Measurements from ENCODE around the gene ADAMTSL5. TPM values are rescaled to one million over a fixed set of nuclear protein-coding genes. Genes with fewer than 3 reads are reported as not detected.
"Not testable (repeated sequence)": the region's sequence is repeated elsewhere in the genome, so short reads cannot be mapped to it uniquely, and the experiment has no call there.

ADAMTSL5 gene
- polyA plus RNA-seq, 3 donors from 2014 or later: 0.43 TPM; not detected in 2

DNA sequence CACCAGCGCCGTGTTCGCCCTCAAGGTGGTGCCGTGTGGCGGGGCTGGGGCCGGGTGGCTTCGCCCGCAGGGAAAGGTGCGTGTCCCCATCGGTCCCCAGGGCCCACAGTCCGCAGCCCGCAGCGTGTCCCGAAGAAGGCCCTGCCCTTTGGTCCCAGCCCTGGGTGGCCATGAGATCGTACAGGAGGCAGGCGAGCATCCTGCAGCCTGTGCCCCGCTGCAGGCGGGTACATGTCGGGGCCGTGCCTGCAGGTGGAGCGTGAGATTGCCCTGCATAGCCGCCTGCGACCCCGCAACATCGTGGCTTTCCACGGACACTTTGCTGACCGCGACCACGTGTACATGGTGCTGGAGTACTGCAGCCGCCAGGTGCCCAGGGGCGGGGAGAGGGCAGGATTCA lies 12.5 kb upstream of the ADAMTSL5 start:
- DNase-seq: no peak
- peaks cover 0 to 6% (median 5%) of the 10 kb centered on the region in 3 donors for H3K36me3 Mint-ChIP-seq
- H3K4me1 Mint-ChIP-seq: peaks cover 4 to 8% of the 10 kb centered on the region in 2 donors
- peaks cover 9 to 12% (median 11%) of the 10 kb centered on the region in 3 donors for H3K27me3 Mint-ChIP-seq (ENCODE audit: low read depth in 3 of 3)
- no peak overlapping the region for H3K27ac Mint-ChIP-seq
- H3K4me3 Mint-ChIP-seq: no peak overlapping the region
- no peaks in the 10 kb centered on the region for H3K9me3 Mint-ChIP-seq

GRCh38 chr19:1524972-1525325 lies 12.1 kb upstream of the ADAMTSL5 start:
- H3K4me1 Mint-ChIP-seq: peaks cover 4 to 8% of the 10 kb centered on the region in 2 donors
- peaks cover 9 to 12% (median 11%) of the 10 kb centered on the region in 3 donors for H3K27me3 Mint-ChIP-seq (ENCODE audit: low read depth in 3 of 3)
- no peaks in the 10 kb centered on the region for H3K9me3 Mint-ChIP-seq
- peaks cover 0 to 6% (median 5%) of the 10 kb centered on the region in 3 donors for H3K36me3 Mint-ChIP-seq
- DNase-seq: no peak
- H3K4me3 Mint-ChIP-seq: peak overlapping the region in 1 of 5 donors; percentile 51
- H3K27ac Mint-ChIP-seq: no peak overlapping the region

GRCh38 chr19:1524287-1524971 lies 11.6 kb upstream of the ADAMTSL5 start:
- H3K27ac Mint-ChIP-seq: no peak overlapping the region
- peaks cover 0 to 6% (median 5%) of the 10 kb centered on the region in 3 donors for H3K36me3 Mint-ChIP-seq
- peak overlapping the region in 3 of 5 donors; percentile 18 to 51 (median 31) for H3K4me3 Mint-ChIP-seq
- no peaks in the 10 kb centered on the region for H3K9me3 Mint-ChIP-seq
- no peak for DNase-seq
- peaks cover 9 to 12% (median 11%) of the 10 kb centered on the region in 3 donors for H3K27me3 Mint-ChIP-seq (ENCODE audit: low read depth in 3 of 3)
- peaks cover 4 to 8% of the 10 kb centered on the region in 2 donors for H3K4me1 Mint-ChIP-seq

GRCh38 chr19:1523412-1524286 lies 10.8 kb upstream of the ADAMTSL5 start, which contains the start of gene PLK5:
PLK5 (plus strand) TSS chr19:1524077; CDS start chr19:1526997, 2,920 bp downstream.
- Mint-ChIP-seq H3K4me3 (peak within 1 kb of the TSS in 3 of 5 donors; percentile 18 to 51 (median 31)), H3K9me3 (no peaks in the 10 kb centered on the region), H3K27ac (no peak within 1 kb of the TSS), H3K4me1 (peaks cover 4 to 8% of the 10 kb centered on the region in 2 donors), H3K36me3 (peaks cover 0 to 6% (median 5%) of the 10 kb centered on the region in 3 donors), H3K27me3 (ENCODE audit: low read depth in 3 of 3) (peaks cover 9 to 14% (median 11%) of the 10 kb centered on the region in 3 donors)
- no peak for DNase-seq

- H3K27me3 Mint-ChIP-seq (ENCODE audit: low read depth in 3 of 3): peaks cover 9 to 14% (median 11%) of the 10 kb centered on the region in 3 donors
- no peaks in the 10 kb centered on the region for H3K9me3 Mint-ChIP-seq
- H3K4me3 Mint-ChIP-seq: no peak overlapping the region
- H3K36me3 Mint-ChIP-seq: peaks cover 0 to 6% (median 5%) of the 10 kb centered on the region in 3 donors
- no peak for DNase-seq
- H3K4me1 Mint-ChIP-seq: peaks cover 4 to 8% of the 10 kb centered on the region in 2 donors
- no peak overlapping the region for H3K27ac Mint-ChIP-seq
Observed at GRCh38 chr19:1522838-1523237, 10.0 kb upstream of the ADAMTSL5 start.

GRCh38 chr19:1522061-1522460 lies 9.2 kb upstream of the ADAMTSL5 start:
- Mint-ChIP-seq H3K27ac (no peak overlapping the region), H3K36me3 (peaks cover 0 to 6% (median 5%) of the 10 kb centered on the region in 3 donors), H3K27me3 (ENCODE audit: low read depth in 3 of 3) (peaks cover 8 to 11% (median 11%) of the 10 kb centered on the region in 3 donors), H3K4me1 (peaks cover 4 to 8% of the 10 kb centered on the region in 2 donors), H3K4me3 (no peak overlapping the region), H3K9me3 (no peaks in the 10 kb centered on the region)
- DNase-seq: no peak

- Mint-ChIP-seq H3K27ac (no peak overlapping the region), H3K9me3 (no peaks in the 10 kb centered on the region), H3K27me3 (ENCODE audit: low read depth in 3 of 3) (peaks cover 8 to 12% (median 10%) of the 10 kb centered on the region in 3 donors), H3K4me1 (peaks cover 4 to 8% of the 10 kb centered on the region in 2 donors), H3K4me3 (no peak overlapping the region), H3K36me3 (peaks cover 0 to 6% (median 5%) of the 10 kb centered on the region in 3 donors)
- DNase-seq: no peak
Observed at GRCh38 chr19:1521636-1522035, 8.8 kb upstream of the ADAMTSL5 start.

GRCh38 chr19:1520203-1520780 lies 7.5 kb upstream of the ADAMTSL5 start:
- H3K4me3 Mint-ChIP-seq: no peak overlapping the region
- DNase-seq: no peak
- peaks cover 5 to 12% (median 10%) of the 10 kb centered on the region in 3 donors for H3K27me3 Mint-ChIP-seq (ENCODE audit: low read depth in 3 of 3)
- H3K27ac Mint-ChIP-seq: no peak overlapping the region
- peaks cover 4 to 8% of the 10 kb centered on the region in 2 donors for H3K4me1 Mint-ChIP-seq
- H3K36me3 Mint-ChIP-seq: peaks cover 0 to 6% (median 5%) of the 10 kb centered on the region in 3 donors
- H3K9me3 Mint-ChIP-seq: no peaks in the 10 kb centered on the region

DNA sequence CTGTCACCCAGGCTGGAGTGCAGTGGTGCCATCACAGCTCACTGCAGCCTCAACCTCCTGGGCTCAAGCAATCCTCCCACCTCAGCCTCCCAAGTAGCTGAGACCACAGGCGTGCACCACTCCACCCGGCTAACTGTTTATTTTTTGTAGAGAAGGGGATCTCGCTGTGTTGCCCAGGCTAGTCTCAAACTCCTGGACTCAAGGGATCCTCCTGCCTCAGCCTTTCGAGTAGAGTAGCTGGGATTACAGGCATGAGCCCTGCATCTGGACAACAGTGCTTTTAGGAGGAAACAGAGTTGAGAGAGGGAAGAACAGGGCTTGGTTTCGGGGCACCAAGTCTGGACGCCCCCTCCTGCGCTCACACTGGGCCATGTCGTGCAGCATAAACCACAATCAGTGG lies 7.0 kb upstream of the ADAMTSL5 start:
- not testable (repeated sequence) for H3K36me3 Mint-ChIP-seq, H3K27ac Mint-ChIP-seq, DNase-seq, H3K9me3 Mint-ChIP-seq, H3K4me3 Mint-ChIP-seq, H3K4me1 Mint-ChIP-seq
- peaks cover 4 to 11% (median 7%) of the 10 kb centered on the region in 3 donors for H3K27me3 Mint-ChIP-seq (ENCODE audit: low read depth in 3 of 3)

DNA sequence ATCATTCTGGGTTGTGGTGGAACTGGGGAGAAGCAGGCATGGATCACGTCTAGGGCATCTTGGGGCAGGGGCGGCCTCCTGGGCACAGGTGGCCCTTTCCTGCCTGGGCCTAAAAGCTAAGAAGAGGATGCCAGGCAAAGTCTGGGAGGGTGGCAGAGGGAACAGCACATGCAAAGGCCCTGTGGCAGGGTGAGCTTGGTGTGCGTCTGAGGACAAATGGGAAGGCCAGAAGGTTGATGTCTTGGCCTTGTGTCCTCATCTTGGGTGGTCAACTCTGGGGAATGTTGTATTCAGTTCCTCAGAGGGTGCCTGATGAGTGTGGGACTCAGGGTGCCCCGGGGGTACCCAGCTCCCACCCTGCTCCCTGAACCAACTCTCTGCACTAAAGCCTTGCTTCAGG lies 5.7 kb upstream of the ADAMTSL5 start:
- H3K4me1 Mint-ChIP-seq: no peaks in the 10 kb centered on the region
- H3K36me3 Mint-ChIP-seq: no peaks in the 10 kb centered on the region
- H3K9me3 Mint-ChIP-seq: no peaks in the 10 kb centered on the region
- peaks cover 0 to 6% (median 3%) of the 10 kb centered on the region in 3 donors for H3K27me3 Mint-ChIP-seq (ENCODE audit: low read depth in 3 of 3)
- H3K4me3 Mint-ChIP-seq: no peak overlapping the region
- DNase-seq: no peak
- H3K27ac Mint-ChIP-seq: no peak overlapping the region

DNA sequence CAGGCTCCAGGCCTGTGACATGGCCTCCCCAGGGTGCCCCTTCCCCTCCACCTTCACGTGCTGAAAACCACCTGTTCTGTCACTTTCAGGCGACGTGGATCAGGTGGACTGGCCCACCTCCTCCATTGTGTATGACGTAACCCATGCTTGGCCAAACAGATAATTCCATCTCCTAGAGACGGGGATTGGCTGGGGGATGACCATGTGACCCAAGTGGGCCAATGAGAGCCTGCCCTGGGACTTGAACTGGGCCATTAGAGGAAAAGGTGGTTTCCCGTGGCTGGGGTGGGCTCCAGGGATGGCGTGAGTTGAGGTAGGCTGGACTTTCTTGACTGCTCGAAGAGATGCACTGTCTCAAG lies 3.6 kb upstream of the ADAMTSL5 start:
- Mint-ChIP-seq H3K27me3 (ENCODE audit: low read depth in 3 of 3) (peaks cover 0 to 6% (median 3%) of the 10 kb centered on the region in 3 donors), H3K9me3 (no peaks in the 10 kb centered on the region), H3K4me3 (no peak overlapping the region), H3K36me3 (no peaks in the 10 kb centered on the region), H3K27ac (no peak overlapping the region), H3K4me1 (peaks cover 0 to 7% of the 10 kb centered on the region in 2 donors)
- DNase-seq: no peak

- Mint-ChIP-seq H3K27me3 (ENCODE audit: low read depth in 3 of 3) (peaks cover 0 to 10% (median 3%) of the 10 kb centered on the region in 3 donors), H3K9me3 (peaks cover 0 to 2% (median 0%) of the 10 kb centered on the region in 6 donors)
Observed at GRCh38 chr19:1514986-1515721, 2.3 kb upstream of the ADAMTSL5 start.

DNA sequence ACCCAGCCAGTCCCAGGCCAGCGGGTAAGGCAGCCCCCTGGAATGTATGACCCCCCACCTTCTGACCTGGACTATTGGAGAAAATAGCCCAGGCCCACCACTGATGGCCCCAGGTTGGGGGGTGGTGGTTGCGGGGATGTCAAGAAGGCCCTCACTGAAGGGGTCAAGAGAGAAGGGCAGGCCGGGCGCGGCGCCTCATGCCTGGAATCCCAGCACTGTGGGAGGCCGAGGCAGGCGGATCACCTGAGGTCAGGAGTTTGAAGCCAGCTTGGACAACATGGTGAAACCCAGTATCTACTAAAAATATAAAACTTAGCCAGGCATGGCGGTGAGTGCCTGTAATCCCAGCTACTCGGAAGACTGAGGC lies 1.5 kb upstream of the ADAMTSL5 start:
- H3K4me3 Mint-ChIP-seq: peak overlapping the region in 1 of 5 donors; percentile 27
- DNase-seq: no peak
- H3K27me3 Mint-ChIP-seq (ENCODE audit: low read depth in 3 of 3): peaks cover 0 to 10% (median 3%) of the 10 kb centered on the region in 3 donors
- H3K27ac Mint-ChIP-seq: no peak overlapping the region
- peaks cover 0 to 7% of the 10 kb centered on the region in 2 donors for H3K4me1 Mint-ChIP-seq
- H3K9me3 Mint-ChIP-seq: peaks cover 0 to 2% (median 0%) of the 10 kb centered on the region in 6 donors
- H3K36me3 Mint-ChIP-seq: no peaks in the 10 kb centered on the region

More at GRCh38 chr19:1514986-1515721, 2.3 kb upstream of the ADAMTSL5 start:
- Mint-ChIP-seq H3K27ac (no peak overlapping the region), H3K4me3 (no peak overlapping the region), H3K4me1 (peaks cover 0 to 7% of the 10 kb centered on the region in 2 donors), H3K36me3 (no peaks in the 10 kb centered on the region)
- DNase-seq: no peak

Data from immature natural killer cell (primary cell).